Muscle layer of colon (tissue), 2 donors: Measurements from ENCODE around the gene ERBB4.

Experiments used
- H3K27ac ChIP-seq: one replicate; pipeline ENCODE4 v1.7.0; 2013; ENCODE audit warnings: low read depth, mild to moderate bottlenecking, low read length, moderate library complexity
- H3K27me3 ChIP-seq, 2 donors: one replicate each; pipeline ENCODE4 v1.7.0; 2013; ENCODE audit warnings: low read length in 2 of 2, mild to moderate bottlenecking in 2 of 2; ENCODE audit not compliant: insufficient read depth in 2 of 2, control insufficient read depth in 1 of 2
- H3K36me3 ChIP-seq: one replicate; pipeline ENCODE4 v1.7.0; 2013; ENCODE audit warnings: mild to moderate bottlenecking, low read length; ENCODE audit not compliant: insufficient read depth
- H3K4me1 ChIP-seq: one replicate; pipeline ENCODE4 v1.7.0; 2013; ENCODE audit warnings: mild to moderate bottlenecking, low read length; ENCODE audit not compliant: insufficient read depth
- H3K4me3 ChIP-seq, 2 donors: one replicate each; pipeline ENCODE4 v1.7.0; 2013; ENCODE audit warnings: low read length in 2 of 2, low read depth in 1 of 2, mild to moderate bottlenecking in 1 of 2, moderate library complexity in 1 of 2
- H3K9ac ChIP-seq: one replicate; pipeline ENCODE4 v1.7.0; 2013; ENCODE audit warnings: low read length
- H3K9me3 ChIP-seq: one replicate; pipeline ENCODE4 v1.7.0; 2013; ENCODE audit warnings: mild to moderate bottlenecking, low read length
- donor health status: abdominal sarcoma.
- donor health status: Adenocarcinoma of cecum.

ERBB4 gene

DNA sequence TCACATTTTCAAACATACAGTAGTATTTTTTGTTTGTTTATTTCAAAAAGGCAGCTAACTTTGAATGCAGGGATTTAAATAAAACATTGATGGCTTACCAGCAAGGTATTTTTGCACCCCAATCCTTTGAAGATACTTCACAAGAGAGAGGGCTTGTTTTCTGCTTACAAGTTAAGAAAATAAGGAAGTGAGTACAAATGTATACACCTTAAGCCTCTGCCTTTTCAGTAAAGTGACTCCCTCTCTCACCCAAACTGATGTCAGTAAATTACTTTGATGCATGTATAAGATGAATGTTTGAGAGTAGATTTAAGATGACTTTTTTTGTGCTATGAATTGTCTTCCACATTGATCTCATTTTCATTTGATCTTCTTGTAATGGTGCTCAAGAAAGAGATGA, 1162.2 kb downstream of the ERBB4 start:
- Histone ChIP-seq H3K27me3 (no peaks in the 10 kb centered on the region), H3K27ac (no peak overlapping the region), H3K4me3 (no peak overlapping the region), H3K4me1 (no peaks in the 10 kb centered on the region), H3K9me3 (no peaks in the 10 kb centered on the region), H3K9ac (no peak overlapping the region), H3K36me3 (no peaks in the 10 kb centered on the region)

DNA sequence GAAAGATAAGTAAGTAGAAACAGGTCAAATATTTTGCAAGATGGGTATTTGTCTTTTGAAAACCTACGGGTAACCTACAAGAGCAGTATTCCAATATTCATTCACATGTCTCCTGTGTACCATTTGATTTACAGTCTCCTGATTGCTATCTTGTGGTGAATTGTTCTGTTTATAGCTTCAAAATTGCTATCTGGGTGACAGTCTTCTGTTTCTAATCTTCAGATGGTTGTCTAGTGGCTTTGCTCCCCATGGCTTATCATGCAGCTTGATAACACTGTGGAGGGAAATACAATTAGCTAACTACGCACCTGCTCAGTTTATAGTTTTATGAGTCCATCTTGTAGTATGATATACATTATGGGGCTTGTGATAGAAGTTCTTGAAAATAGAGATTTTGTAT, 1165.4 kb downstream of the ERBB4 start:
- H3K9me3 ChIP-seq: no peaks in the 10 kb centered on the region
- H3K36me3 ChIP-seq: no peaks in the 10 kb centered on the region
- no peak overlapping the region for H3K27ac ChIP-seq
- no peaks in the 10 kb centered on the region for H3K27me3 ChIP-seq
- no peak overlapping the region for H3K4me3 ChIP-seq
- H3K9ac ChIP-seq: no peak overlapping the region
- H3K4me1 ChIP-seq: no peaks in the 10 kb centered on the region

DNA sequence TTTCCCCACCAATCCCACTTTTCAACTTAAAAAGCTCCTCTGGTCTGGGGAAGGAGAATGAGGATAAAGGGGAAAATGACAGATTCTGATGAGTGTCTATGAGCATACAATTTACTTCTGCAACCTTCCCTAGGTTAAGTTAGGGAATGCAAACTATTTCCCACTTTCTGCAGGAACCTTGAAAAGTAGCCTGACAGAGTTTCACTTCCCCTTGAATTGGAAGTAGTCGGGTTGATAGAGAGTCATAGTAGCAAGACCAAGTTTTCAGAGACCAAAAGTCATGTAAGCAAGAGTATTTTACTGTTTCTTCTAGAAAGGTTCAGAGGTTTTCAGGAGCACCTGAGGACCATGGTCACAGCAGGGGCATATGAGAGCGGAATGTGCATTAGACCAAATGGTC, 1167.1 kb downstream of the ERBB4 start:
- Histone ChIP-seq H3K4me3 (no peak overlapping the region), H3K9me3 (no peaks in the 10 kb centered on the region), H3K4me1 (no peaks in the 10 kb centered on the region), H3K36me3 (no peaks in the 10 kb centered on the region), H3K27ac (no peak overlapping the region), H3K27me3 (no peaks in the 10 kb centered on the region), H3K9ac (no peak overlapping the region)

DNA sequence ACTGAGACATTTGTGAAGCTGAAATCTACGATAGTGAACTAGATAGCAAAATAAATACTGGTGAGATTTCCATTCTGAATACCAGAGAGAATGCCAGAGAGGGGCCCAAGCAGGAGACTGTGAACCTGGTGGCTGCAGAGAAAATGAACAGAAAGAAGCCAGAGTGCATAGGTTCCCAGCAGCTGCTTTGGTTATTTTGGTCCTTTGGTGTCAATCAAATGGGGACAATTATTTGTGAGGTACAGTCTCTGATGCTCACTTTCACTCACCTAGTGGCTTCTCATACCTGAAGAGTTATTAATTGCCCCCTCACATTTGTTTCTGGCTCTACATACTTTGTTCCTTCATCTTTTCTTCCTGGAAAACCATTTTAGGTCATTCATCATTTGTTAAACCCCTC, 1170.1 kb downstream of the ERBB4 start:
- Histone ChIP-seq H3K27me3 (no peaks in the 10 kb centered on the region), H3K9me3 (no peaks in the 10 kb centered on the region)

DNA sequence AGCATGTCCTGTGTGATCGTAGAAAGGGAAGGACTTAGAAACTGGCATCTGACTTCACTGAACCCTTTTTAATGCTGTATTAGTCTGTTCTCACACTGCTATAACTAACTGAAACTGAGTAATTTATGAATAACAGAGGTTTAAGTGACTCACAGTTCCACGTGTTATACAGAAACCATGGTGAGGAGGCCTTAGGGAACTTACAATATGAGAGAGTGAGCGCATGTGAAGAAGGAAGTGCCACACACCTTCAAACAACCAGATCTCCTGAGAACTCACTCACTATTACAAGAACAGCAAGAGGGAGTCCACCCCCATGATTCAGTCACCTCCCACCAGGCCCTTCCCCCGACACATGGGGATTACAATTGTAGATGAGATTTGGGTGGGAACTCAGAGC, 1170.9 kb downstream of the ERBB4 start:
- Histone ChIP-seq H3K27ac (no peak overlapping the region), H3K36me3 (no peaks in the 10 kb centered on the region), H3K4me3 (no peak overlapping the region), H3K9me3 (no peaks in the 10 kb centered on the region), H3K9ac (no peak overlapping the region), H3K4me1 (no peaks in the 10 kb centered on the region), H3K27me3 (no peaks in the 10 kb centered on the region)

More for the DNA sequence above, 1170.1 kb downstream of the ERBB4 start:
- H3K4me3 ChIP-seq: no peak overlapping the region
- H3K36me3 ChIP-seq: no peaks in the 10 kb centered on the region
- H3K9ac ChIP-seq: no peak overlapping the region
- H3K4me1 ChIP-seq: no peaks in the 10 kb centered on the region
- no peak overlapping the region for H3K27ac ChIP-seq

DNA sequence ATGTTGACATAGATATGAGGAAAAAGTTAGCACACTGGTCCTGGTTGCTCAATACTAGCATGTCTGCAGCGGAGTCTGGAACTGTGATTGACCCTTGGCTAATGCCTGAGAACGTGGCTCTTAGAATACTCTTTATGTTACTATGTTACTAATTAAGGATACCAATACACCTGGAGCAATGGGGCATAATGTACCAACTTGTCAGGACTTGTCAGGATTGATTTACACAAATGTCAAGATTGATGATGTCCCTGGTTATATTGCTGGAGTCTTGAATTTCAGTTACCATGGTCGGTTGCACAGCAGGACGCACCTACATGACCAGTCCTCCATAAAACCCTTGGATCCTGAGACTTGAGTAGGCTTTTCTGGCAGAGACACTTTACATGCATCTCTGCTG, 1171.3 kb downstream of the ERBB4 start:
- no peaks in the 10 kb centered on the region for H3K4me1 ChIP-seq
- H3K27me3 ChIP-seq: no peaks in the 10 kb centered on the region
- no peak overlapping the region for H3K27ac ChIP-seq
- no peaks in the 10 kb centered on the region for H3K9me3 ChIP-seq
- H3K36me3 ChIP-seq: no peaks in the 10 kb centered on the region
- no peak overlapping the region for H3K4me3 ChIP-seq
- H3K9ac ChIP-seq: no peak overlapping the region

DNA sequence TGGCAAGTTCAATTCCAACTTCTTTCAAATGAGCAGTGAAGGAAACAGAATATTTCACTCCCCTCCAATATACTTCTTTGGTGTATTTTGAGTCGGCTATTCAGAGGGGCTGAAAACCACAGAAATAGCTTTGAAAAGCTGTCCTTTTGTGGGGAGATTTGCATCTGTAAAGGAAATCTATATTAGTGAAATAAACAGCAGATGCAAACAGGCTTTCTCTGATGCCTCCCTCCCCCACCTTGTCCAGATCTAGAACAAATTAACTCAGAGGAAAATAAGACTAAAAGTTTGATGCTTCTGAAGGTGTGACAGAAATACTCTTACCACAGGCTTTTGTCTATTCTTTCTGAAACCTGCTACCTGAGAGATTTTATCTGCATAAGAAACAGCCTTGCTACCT, 1173.7 kb downstream of the ERBB4 start:
- Histone ChIP-seq H3K4me3 (no peak overlapping the region), H3K4me1 (no peaks in the 10 kb centered on the region), H3K27ac (no peak overlapping the region), H3K9ac (no peak overlapping the region), H3K27me3 (no peaks in the 10 kb centered on the region), H3K36me3 (no peaks in the 10 kb centered on the region), H3K9me3 (no peaks in the 10 kb centered on the region)

DNA sequence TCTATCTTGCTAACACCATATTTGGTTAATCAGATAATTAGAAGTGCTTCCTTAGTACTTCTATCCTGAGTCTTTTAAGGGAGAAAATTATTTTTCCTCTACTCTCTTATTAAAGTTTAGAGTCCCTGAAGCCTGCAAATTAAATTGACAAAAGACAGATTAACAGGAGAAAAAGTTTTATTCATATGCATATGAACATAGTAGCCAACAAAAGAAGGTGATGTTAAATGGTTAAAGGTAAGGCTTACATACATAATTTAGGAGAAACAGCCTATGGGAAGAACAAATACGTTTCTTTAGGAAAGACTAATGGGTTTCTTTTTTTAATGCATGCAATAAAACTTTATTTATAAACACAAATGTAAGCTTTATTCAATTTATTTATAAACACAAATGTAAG, 1177.2 kb downstream of the ERBB4 start:
- H3K4me1 ChIP-seq: no peaks in the 10 kb centered on the region
- H3K27ac ChIP-seq: no peak overlapping the region
- H3K9me3 ChIP-seq: no peaks in the 10 kb centered on the region
- no peak overlapping the region for H3K9ac ChIP-seq
- no peaks in the 10 kb centered on the region for H3K36me3 ChIP-seq
- no peaks in the 10 kb centered on the region for H3K27me3 ChIP-seq
- H3K4me3 ChIP-seq: no peak overlapping the region

DNA sequence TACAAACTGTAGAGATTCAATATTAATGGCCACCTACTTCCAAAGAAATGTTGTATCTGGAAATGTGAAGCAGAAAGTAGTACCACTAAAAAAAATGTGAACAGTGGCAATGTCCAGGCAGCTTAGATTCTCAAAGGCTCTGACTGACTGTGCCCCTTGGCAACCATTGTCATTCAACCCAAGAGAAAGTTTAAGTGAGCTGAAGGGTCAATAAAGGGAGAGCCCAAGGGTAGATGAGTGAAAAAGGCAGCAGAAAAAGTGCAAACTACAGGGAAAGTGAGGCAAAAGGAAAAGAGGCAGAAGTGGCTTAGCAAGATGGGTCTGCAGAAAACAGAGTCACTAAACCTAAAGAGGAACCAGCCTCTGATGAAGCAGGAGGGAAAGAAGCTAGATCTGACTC, 1179.3 kb downstream of the ERBB4 start:
- Histone ChIP-seq H3K27ac (no peak overlapping the region), H3K36me3 (no peaks in the 10 kb centered on the region), H3K4me1 (no peaks in the 10 kb centered on the region), H3K9ac (no peak overlapping the region), H3K27me3 (no peaks in the 10 kb centered on the region), H3K9me3 (no peaks in the 10 kb centered on the region), H3K4me3 (no peak overlapping the region)

DNA sequence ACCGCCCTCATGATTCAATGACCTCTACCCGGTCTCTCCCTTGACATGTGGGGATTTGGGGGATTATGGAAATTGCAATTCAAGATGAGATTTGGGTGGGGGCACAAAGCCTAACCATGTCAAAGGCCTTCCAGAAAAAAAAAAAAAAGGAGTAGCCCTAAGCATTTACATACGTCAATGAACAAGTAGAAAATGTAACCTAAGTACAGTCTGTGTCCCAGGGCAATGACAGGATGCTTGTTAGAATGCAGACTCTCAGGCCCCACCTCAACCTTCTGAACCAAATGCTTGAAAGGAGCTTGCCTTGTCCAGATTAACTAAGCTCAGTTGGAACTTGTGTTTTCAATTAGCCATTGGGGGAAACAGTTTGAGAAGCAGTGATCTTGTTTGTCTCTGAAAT, 1180.1 kb downstream of the ERBB4 start:
- no peak overlapping the region for H3K9ac ChIP-seq
- no peaks in the 10 kb centered on the region for H3K4me1 ChIP-seq
- H3K27ac ChIP-seq: no peak overlapping the region
- no peaks in the 10 kb centered on the region for H3K9me3 ChIP-seq
- no peak overlapping the region for H3K4me3 ChIP-seq
- no peaks in the 10 kb centered on the region for H3K27me3 ChIP-seq
- no peaks in the 10 kb centered on the region for H3K36me3 ChIP-seq

DNA sequence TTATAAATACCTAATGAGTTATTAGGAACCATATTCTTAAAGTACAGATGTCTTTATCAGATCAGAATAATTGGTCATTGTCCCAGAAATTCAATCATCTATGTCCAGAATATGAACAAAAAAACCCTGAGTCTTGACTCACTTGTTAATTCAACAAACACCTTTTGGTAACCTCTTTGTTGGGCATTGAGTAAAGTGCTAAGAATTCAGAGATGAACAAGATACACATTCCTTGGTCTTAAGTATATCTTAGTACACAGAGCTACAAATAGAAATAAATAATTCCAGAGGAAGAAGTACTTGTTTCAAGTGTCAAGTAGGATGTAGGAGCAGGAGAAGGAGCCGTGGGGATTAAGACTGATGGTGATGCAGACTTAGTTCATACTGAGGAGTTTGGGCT, 1184.1 kb downstream of the ERBB4 start:
- Histone ChIP-seq H3K9ac (no peak overlapping the region), H3K27me3 (no peaks in the 10 kb centered on the region), H3K9me3 (no peaks in the 10 kb centered on the region), H3K36me3 (no peaks in the 10 kb centered on the region), H3K4me3 (no peak overlapping the region), H3K27ac (no peak overlapping the region), H3K4me1 (no peaks in the 10 kb centered on the region)

DNA sequence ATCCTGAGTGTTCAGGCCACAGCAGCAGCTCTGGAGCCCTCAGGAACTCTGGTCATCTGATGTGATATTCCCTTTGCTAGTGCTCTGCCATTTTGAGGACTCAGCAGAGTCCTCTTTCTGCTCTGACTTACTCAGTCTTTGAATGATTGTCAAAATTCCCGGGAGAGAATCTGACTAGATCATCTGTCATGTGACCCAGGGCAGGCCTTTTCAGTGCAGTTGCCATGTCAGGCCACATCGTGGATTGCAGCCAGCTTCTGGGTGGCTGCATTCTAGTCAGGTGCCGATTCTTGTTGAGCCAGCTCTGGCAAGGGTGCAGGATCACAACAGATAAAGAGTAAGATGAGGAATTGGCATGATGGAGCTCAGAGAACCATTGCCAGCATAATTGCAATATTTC, 1186.6 kb downstream of the ERBB4 start:
- Histone ChIP-seq H3K27me3 (no peaks in the 10 kb centered on the region), H3K36me3 (no peaks in the 10 kb centered on the region), H3K27ac (no peak overlapping the region), H3K9ac (no peak overlapping the region), H3K9me3 (no peaks in the 10 kb centered on the region), H3K4me3 (no peak overlapping the region), H3K4me1 (no peaks in the 10 kb centered on the region)
